CD14-positive monocyte (primary cell): ENCODE measurements around the gene ACVR1. TPM values are rescaled to one million over a fixed set of nuclear protein-coding genes. Genes with fewer than 3 reads are reported as not detected.

Source experiments
- DNase-seq, 3 donors: peaks; one replicate each; pipeline ENCODE4 v3.0.0-alpha.2; 2011 to 2022
- H2AFZ ChIP-seq: 2 replicates; pipeline ENCODE4 v1.6.0; 2012; ENCODE audit warnings: mild to moderate bottlenecking, low read depth, low read length, inconsistent platforms; ENCODE audit not compliant: insufficient read depth, poor library complexity, severe bottlenecking
- H3K27ac ChIP-seq, 2 donors: 1 replicate in 1 of 2; 2 replicates in 1 of 2; pipeline ENCODE4 v1.5.1; 2012 to 2013; ENCODE audit warnings: low read length in 2 of 2, control low read depth in 1 of 2, inconsistent platforms in 1 of 2, low read depth in 1 of 2, mild to moderate bottlenecking in 1 of 2
- H3K27me3 ChIP-seq, 2 donors: one replicate each; pipeline versions ENCODE4 v1.6.0 to v1.6.1; 2011 to 2013; ENCODE audit warnings: low read length in 2 of 2; ENCODE audit not compliant: control insufficient read depth in 2 of 2, insufficient read depth in 2 of 2
- H3K36me3 ChIP-seq, 2 donors: replicated peaks in 1 of 2; 1 replicate in 1 of 2; 2 replicates in 1 of 2; pipeline versions ENCODE4 v1.5.1 to v1.6.1; 2012 to 2013; ENCODE audit warnings: low read length in 2 of 2, control low read depth in 1 of 2, inconsistent platforms in 1 of 2, mild to moderate bottlenecking in 1 of 2; ENCODE audit not compliant: insufficient read depth in 2 of 2, control insufficient read depth in 1 of 2
- H3K4me1 ChIP-seq, 2 donors: 1 replicate in 1 of 2; 2 replicates in 1 of 2; pipeline versions ENCODE4 v1.5.1 to v1.6.1; 2012 to 2013; ENCODE audit warnings: low read length in 2 of 2, control low read depth in 1 of 2, inconsistent platforms in 1 of 2, mild to moderate bottlenecking in 1 of 2, moderate library complexity in 1 of 2; ENCODE audit not compliant: insufficient read depth in 2 of 2, control insufficient read depth in 1 of 2
- H3K4me2 ChIP-seq: replicated peaks from 2 replicates; pipeline ENCODE3; 2012; ENCODE audit warnings: low read length, moderate library complexity, mild to moderate bottlenecking; ENCODE audit not compliant: poor library complexity, severe bottlenecking; ENCODE audit errors: extremely low read depth
- H3K4me3 ChIP-seq, 3 experiments: fragments of 200-600 bp in 1 of 3; sonication (generic) in 1 of 3; replicated peaks in 1 of 3; 1 replicate in 2 of 3; 2 replicates in 1 of 3; pipeline ENCODE4 v1.5.1; 2011 to 2013; ENCODE audit warnings: low read length in 3 of 3, mild to moderate bottlenecking in 3 of 3, control low read depth in 2 of 3, low read depth in 2 of 3, inconsistent platforms in 1 of 3, moderate library complexity in 1 of 3
- H3K79me2 ChIP-seq: 2 replicates; pipeline ENCODE4 v1.6.0; 2012; ENCODE audit warnings: mild to moderate bottlenecking, control low read depth, inconsistent platforms, low read length, moderate library complexity; ENCODE audit not compliant: insufficient read depth
- H3K9ac ChIP-seq: 2 replicates; pipeline ENCODE4 v1.6.0; 2017; ENCODE audit warnings: low read length, mild to moderate bottlenecking; ENCODE audit not compliant: insufficient read depth, poor library complexity, severe bottlenecking
- H3K9me3 ChIP-seq, 2 donors: replicated peaks in 1 of 2; 1 replicate in 1 of 2; 2 replicates in 1 of 2; pipeline versions ENCODE4 v1.5.1 to v1.6.1; 2012 to 2013; ENCODE audit warnings: low read length in 2 of 2, control low read depth in 1 of 2; ENCODE audit not compliant: control insufficient read depth in 1 of 2, insufficient read depth in 1 of 2
- H4K20me1 ChIP-seq: 2 replicates; pipeline ENCODE4 v1.6.0; 2012; ENCODE audit warnings: mild to moderate bottlenecking, low read length, control low read depth, moderate library complexity; ENCODE audit not compliant: insufficient read depth
- H3K27ac Mint-ChIP-seq, 7 donors: one replicate each; pipeline ENCODE4 v1.8.0; 2020; ENCODE audit warnings: mild to moderate bottlenecking in 7 of 7, mixed read lengths in 7 of 7, moderate library complexity in 6 of 7, inconsistent platforms in 2 of 7
- H3K27me3 Mint-ChIP-seq, 3 donors: one replicate each; pipeline ENCODE4 v1.8.0; 2021 to 2022; ENCODE audit warnings: low read depth in 3 of 3, mild to moderate bottlenecking in 3 of 3, mixed read lengths in 3 of 3, moderate library complexity in 3 of 3, inconsistent platforms in 1 of 3
- H3K36me3 Mint-ChIP-seq, 2 donors: one replicate each; pipeline ENCODE4 v1.8.0; 2020; ENCODE audit warnings: mixed read lengths in 2 of 2, inconsistent platforms in 1 of 2, mild to moderate bottlenecking in 1 of 2
- H3K4me1 Mint-ChIP-seq: one replicate; pipeline ENCODE4 v1.8.0; 2020; ENCODE audit warnings: mild to moderate bottlenecking, mixed read lengths
- H3K4me3 Mint-ChIP-seq, 2 donors: one replicate each; pipeline ENCODE4 v1.8.0; 2020; ENCODE audit warnings: mild to moderate bottlenecking in 2 of 2, mixed read lengths in 2 of 2, moderate library complexity in 1 of 2
- H3K9me3 Mint-ChIP-seq, 7 donors: one replicate each; pipeline ENCODE4 v1.8.0; 2020 to 2022; ENCODE audit warnings: mixed read lengths in 7 of 7, mild to moderate bottlenecking in 6 of 7, moderate library complexity in 6 of 7, inconsistent platforms in 2 of 7
- WGBS: methylation state at CpG from one replicate; pipeline ENCODE4 v1.1.5; 2013; ENCODE audit warnings: missing lambda C conversion rate; ENCODE audit not compliant: insufficient coverage; 5-methylcytosine and 5-hydroxymethylcytosine counted together
- intact Hi-C, 2 donors: fragments of 100-400 bp; cut with micrococcal nuclease; formaldehyde crosslinking; loops; one replicate each; pipeline versions ENCODE4 v1.15.0 to v1.15.1; 2023
- polyA plus RNA-seq, 3 donors: library from polyadenylated mRNA; depleted of rRNA in 1 of 3; unstranded in 2 of 3; stranded (reverse) in 1 of 3; fragments of 300-500 nt in 2 of 3; fragments of >200 nt in 1 of 3; fragmentation: Illumina TruSeq in 2 of 3; gene quantifications; 1 replicate in 2 of 3; 2 replicates in 1 of 3; pipeline ENCODE4 v1.2.3, GENCODE V29; 2012 to 2021
- TF ChIP-seq, protein P1 (sequence below): fragments of 200-600 bp; IDR thresholded peaks from one replicate; pipeline ENCODE4 v1.8.0; 2022; ENCODE audit warnings: antibody characterized with exemption, mild to moderate bottlenecking

The ACVR1 gene
- polyA plus RNA-seq, 3 donors = 2.8 to 13.4 (median 4.9) TPM

DNA sequence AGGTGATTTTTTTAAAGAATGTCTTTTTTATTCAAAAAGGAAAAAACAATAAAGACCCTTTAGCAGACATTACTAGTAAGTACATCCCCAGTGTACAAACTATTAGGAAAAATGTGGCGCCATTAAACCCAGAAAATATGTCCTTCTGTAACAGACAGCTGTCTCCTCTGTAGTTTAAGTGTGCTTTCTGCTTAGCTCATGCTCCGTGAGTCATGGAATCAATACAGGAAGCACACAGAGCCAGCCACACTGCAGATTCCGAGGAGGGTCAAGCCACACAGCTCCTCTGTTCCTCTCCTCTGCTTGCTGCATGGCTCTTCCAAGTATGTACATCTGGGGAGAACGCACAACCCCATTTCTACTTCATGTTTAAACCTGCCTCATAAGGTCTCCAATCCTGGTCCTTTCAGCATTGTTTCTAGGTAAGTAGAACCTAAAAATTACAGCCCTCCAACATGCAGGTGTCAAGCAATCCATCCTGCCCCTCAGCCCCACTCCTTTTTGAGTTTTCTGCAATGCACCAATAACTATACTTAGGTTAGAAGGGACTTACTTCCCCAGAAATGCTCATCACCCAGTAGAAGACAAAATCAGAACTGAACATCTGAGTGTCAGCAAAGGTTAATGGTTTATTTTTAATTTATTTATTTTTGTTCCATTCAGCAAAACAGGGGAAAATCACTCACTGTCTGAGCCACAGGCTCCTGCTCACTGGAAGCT is 37.5 kb downstream of the ACVR1 start:
- no peaks in the 10 kb centered on the region for H3K27me3 Mint-ChIP-seq
- intact Hi-C loops = loop anchor here in 1 of 2 donors (5.0 kb wide), 1 partner anchor 34 kb away; no protein-coding TSS in a partner anchor
- H3K4me1 ChIP-seq = peaks cover 19 to 31% of the 10 kb centered on the region in 2 donors
- H3K36me3 Mint-ChIP-seq = peaks cover 16 to 17% of the 10 kb centered on the region in 2 donors
- peak overlapping the region; percentile 67 to 84 for H3K4me3 Mint-ChIP-seq
- H4K20me1 ChIP-seq = peaks cover 4% of the 10 kb centered on the region
- no peaks in the 10 kb centered on the region for H3K79me2 ChIP-seq
- no peaks in the 10 kb centered on the region for H3K27me3 ChIP-seq
- H3K27ac Mint-ChIP-seq = peak overlapping the region; percentile 82 to 95 (median 89)
- 0% methylated on average over 4 of the region's 4 CpGs for WGBS
- H3K9me3 ChIP-seq = no peaks in the 10 kb centered on the region
- peak overlapping the region; percentile 66 for H3K4me2 ChIP-seq
- H3K4me1 Mint-ChIP-seq = peaks cover 32% of the 10 kb centered on the region
- H2AFZ ChIP-seq = peak overlapping the region; percentile 57
- H3K4me3 ChIP-seq = peak overlapping the region; percentile 42 to 92 (median 72)
- H3K9me3 Mint-ChIP-seq = no peaks in the 10 kb centered on the region
- H3K36me3 ChIP-seq = no peaks in the 10 kb centered on the region
- H3K9ac ChIP-seq = peak overlapping the region; percentile 53
- TF ChIP-seq, protein P1, sequence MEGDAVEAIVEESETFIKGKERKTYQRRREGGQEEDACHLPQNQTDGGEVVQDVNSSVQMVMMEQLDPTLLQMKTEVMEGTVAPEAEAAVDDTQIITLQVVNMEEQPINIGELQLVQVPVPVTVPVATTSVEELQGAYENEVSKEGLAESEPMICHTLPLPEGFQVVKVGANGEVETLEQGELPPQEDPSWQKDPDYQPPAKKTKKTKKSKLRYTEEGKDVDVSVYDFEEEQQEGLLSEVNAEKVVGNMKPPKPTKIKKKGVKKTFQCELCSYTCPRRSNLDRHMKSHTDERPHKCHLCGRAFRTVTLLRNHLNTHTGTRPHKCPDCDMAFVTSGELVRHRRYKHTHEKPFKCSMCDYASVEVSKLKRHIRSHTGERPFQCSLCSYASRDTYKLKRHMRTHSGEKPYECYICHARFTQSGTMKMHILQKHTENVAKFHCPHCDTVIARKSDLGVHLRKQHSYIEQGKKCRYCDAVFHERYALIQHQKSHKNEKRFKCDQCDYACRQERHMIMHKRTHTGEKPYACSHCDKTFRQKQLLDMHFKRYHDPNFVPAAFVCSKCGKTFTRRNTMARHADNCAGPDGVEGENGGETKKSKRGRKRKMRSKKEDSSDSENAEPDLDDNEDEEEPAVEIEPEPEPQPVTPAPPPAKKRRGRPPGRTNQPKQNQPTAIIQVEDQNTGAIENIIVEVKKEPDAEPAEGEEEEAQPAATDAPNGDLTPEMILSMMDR = no peak
- peak overlapping the region; percentile 26 to 86 for H3K27ac ChIP-seq
- DNase-seq = peak; percentile 74 to 86 (median 85)

- H3K79me2 ChIP-seq = no peaks in the 10 kb centered on the region
- H3K27ac ChIP-seq = peak overlapping the region in 1 of 2 donors; percentile 86
- no peaks in the 10 kb centered on the region for H3K9me3 ChIP-seq
- H3K36me3 ChIP-seq = no peaks in the 10 kb centered on the region
- no peaks in the 10 kb centered on the region for H3K27me3 ChIP-seq
- Mint-ChIP-seq H3K4me3 (peak overlapping the region; percentile 67 to 84), H3K27ac (peak overlapping the region; percentile 82 to 95 (median 89)), H3K27me3 (no peaks in the 10 kb centered on the region), H3K9me3 (no peaks in the 10 kb centered on the region), H3K36me3 (peaks cover 15 to 17% of the 10 kb centered on the region in 2 donors), H3K4me1 (peaks cover 32% of the 10 kb centered on the region)
- TF ChIP-seq, protein P1 = no peak
- peaks cover 19 to 31% of the 10 kb centered on the region in 2 donors for H3K4me1 ChIP-seq
- peak overlapping the region; percentile 57 for H2AFZ ChIP-seq
- H3K4me3 ChIP-seq = peak overlapping the region; percentile 42 to 92 (median 72)
- H3K4me2 ChIP-seq = peak overlapping the region; percentile 66
- 48% methylated on average over 9 of the region's 13 CpGs for WGBS
- H4K20me1 ChIP-seq = peaks cover 4% of the 10 kb centered on the region
- intact Hi-C loops = loop anchor here in 1 of 2 donors (5.0 kb wide), 1 partner anchor 34 kb away; no protein-coding TSS in a partner anchor
- H3K9ac ChIP-seq = peak overlapping the region; percentile 53
- peak in 2 of 3 donors; percentile 38 to 41 for DNase-seq
These were observed 38.2 kb downstream of the ACVR1 start for GRCh38 chr2:157837851-157838441.
